ENCODE results near the gene GLO1.

- TF ChIP-seq, protein P1, sequence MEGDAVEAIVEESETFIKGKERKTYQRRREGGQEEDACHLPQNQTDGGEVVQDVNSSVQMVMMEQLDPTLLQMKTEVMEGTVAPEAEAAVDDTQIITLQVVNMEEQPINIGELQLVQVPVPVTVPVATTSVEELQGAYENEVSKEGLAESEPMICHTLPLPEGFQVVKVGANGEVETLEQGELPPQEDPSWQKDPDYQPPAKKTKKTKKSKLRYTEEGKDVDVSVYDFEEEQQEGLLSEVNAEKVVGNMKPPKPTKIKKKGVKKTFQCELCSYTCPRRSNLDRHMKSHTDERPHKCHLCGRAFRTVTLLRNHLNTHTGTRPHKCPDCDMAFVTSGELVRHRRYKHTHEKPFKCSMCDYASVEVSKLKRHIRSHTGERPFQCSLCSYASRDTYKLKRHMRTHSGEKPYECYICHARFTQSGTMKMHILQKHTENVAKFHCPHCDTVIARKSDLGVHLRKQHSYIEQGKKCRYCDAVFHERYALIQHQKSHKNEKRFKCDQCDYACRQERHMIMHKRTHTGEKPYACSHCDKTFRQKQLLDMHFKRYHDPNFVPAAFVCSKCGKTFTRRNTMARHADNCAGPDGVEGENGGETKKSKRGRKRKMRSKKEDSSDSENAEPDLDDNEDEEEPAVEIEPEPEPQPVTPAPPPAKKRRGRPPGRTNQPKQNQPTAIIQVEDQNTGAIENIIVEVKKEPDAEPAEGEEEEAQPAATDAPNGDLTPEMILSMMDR (IDR thresholded peaks at IDR 0.05; ENCODE audit: borderline replicate concordance, extremely low read depth, low read length, poor library complexity, severe bottlenecking): no peak
- TF ChIP-seq EZH2 (IDR thresholded peaks at IDR 0.05; ENCODE audit: borderline replicate concordance, low read depth, low read length, severe bottlenecking): no peak
Measured at GRCh38 chr6:38724343-38724742, 21.4 kb upstream of the GLO1 start.
